Measurements from ENCODE around the gene TTLL5.

Gene TTLL5

GRCh38 chr14:75835737-75836136, 174.7 kb downstream of the TTLL5 start:
- DNase-seq: peak; percentile 48

GRCh38 chr14:75837151-75837787, 176.2 kb downstream of the TTLL5 start:
- peak; percentile 65 for DNase-seq

GRCh38 chr14:75840911-75841310, 179.9 kb downstream of the TTLL5 start:
- no peak for DNase-seq

GRCh38 chr14:75842551-75842950, 181.5 kb downstream of the TTLL5 start:
- no peak for DNase-seq

GRCh38 chr14:75844486-75844885, 183.4 kb downstream of the TTLL5 start:
- no peak for DNase-seq

GRCh38 chr14:75845136-75845804, 184.2 kb downstream of the TTLL5 start:
- DNase-seq: peak; percentile 35

- DNase-seq: peak; percentile 77
These were observed 185.6 kb downstream of the TTLL5 start for GRCh38 chr14:75846694-75847093.

- no peak for DNase-seq
These were observed 186.5 kb downstream of the TTLL5 start for GRCh38 chr14:75847584-75847983.

GRCh38 chr14:75848167-75848913, 187.3 kb downstream of the TTLL5 start:
- no peak for DNase-seq

GRCh38 chr14:75849300-75849895, 188.4 kb downstream of the TTLL5 start:
- peak; percentile 49 for DNase-seq

GRCh38 chr14:75851574-75851866, 190.5 kb downstream of the TTLL5 start:
- DNase-seq: no peak

GRCh38 chr14:75854111-75854799, 193.2 kb downstream of the TTLL5 start:
- no peak for DNase-seq

GRCh38 chr14:75857199-75857598, 196.2 kb downstream of the TTLL5 start:
- no peak for DNase-seq

- no peak for DNase-seq
These were observed 197.3 kb downstream of the TTLL5 start for GRCh38 chr14:75858362-75858761.

GRCh38 chr14:75859746-75860145, 198.7 kb downstream of the TTLL5 start:
- DNase-seq: no peak

- no peak for DNase-seq
These were observed 199.6 kb downstream of the TTLL5 start for GRCh38 chr14:75860561-75861160.

GRCh38 chr14:75861161-75861621, 200.1 kb downstream of the TTLL5 start:
- DNase-seq: peak; percentile 60

- DNase-seq: no peak
These were observed 202.2 kb downstream of the TTLL5 start for GRCh38 chr14:75863221-75863620.

- peak; percentile 94 for DNase-seq
These were observed 203.3 kb downstream of the TTLL5 start for GRCh38 chr14:75864352-75864751.

- DNase-seq: peak; percentile 39
These were observed 204.5 kb downstream of the TTLL5 start for GRCh38 chr14:75865531-75865930.

- no peak for DNase-seq
These were observed 205.9 kb downstream of the TTLL5 start for GRCh38 chr14:75866970-75867369.

GRCh38 chr14:75871181-75871880, 210.3 kb downstream of the TTLL5 start:
- DNase-seq: no peak

Data from fibroblast of upper back skin (primary cell).